Mesothelial cell of epicardium (in vitro differentiated cells): ENCODE results near the gene POLDIP2. TPM values are rescaled to one million over a fixed set of nuclear protein-coding genes. Genes with fewer than 3 reads are reported as not detected.
"Not testable (repeated sequence)": the region's sequence is repeated elsewhere in the genome, so short reads cannot be mapped to it uniquely, and the experiment has no call there.

Experiments
- DNase-seq, 2 experiments: peaks; one replicate each; pipeline ENCODE4 v3.0.0; 2021; ENCODE audit warnings: low spot score in 2 of 2; ENCODE audit not compliant: unreplicated experiment in 2 of 2
- H3K27ac Mint-ChIP-seq: 2 replicates; pipeline ENCODE4 v1.8.0; 2021; ENCODE audit warnings: mixed read lengths
- H3K27me3 Mint-ChIP-seq: 2 replicates; pipeline ENCODE4 v1.8.0; 2021; ENCODE audit warnings: low read depth, mixed read lengths
- H3K36me3 Mint-ChIP-seq: 2 replicates; pipeline ENCODE4 v1.8.0; 2021; ENCODE audit warnings: mixed read lengths
- H3K4me1 Mint-ChIP-seq: 2 replicates; pipeline ENCODE4 v1.8.0; 2021; ENCODE audit warnings: mixed read lengths
- H3K4me3 Mint-ChIP-seq: 2 replicates; pipeline ENCODE4 v1.8.0; 2021; ENCODE audit warnings: mild to moderate bottlenecking, moderate library complexity, mixed read lengths
- H3K9me3 Mint-ChIP-seq: 2 replicates; pipeline ENCODE4 v1.8.0; 2021; ENCODE audit warnings: mixed read lengths
- total RNA-seq: library from RNA; stranded (reverse); gene quantifications from 3 replicates; pipeline ENCODE4 v1.2.1, GENCODE V29; 2021
- TF ChIP-seq, protein P1 (sequence below): fragments of 200-600 bp; sonication (generic); IDR thresholded peaks from one replicate; pipeline ENCODE4 v1.5.0; 2021; ENCODE audit warnings: antibody characterized with exemption; ENCODE audit not compliant: unreplicated experiment

The POLDIP2 gene
- total RNA-seq, 1 donor from 2014 or later, result 60.9 TPM

DNA sequence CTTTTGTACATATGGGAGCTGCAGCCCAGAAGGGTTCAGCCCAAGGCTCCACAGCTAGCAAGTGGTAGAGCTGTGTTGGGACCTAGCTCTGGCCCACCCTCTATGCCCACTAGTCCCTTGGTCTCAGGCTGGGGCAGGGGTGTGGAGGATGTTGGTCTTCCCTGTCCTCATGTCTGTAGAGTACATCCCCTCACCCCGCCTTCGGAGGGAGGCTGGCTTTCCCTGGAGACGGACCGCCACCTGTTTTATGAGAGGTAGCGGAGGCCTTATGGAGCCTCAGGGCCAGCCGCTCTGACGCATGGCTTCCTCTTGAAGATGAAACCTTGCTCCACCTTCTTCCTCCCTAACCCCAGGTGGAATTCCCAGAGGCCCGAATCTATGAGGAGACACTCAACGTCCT is 13.3 kb downstream of the POLDIP2 start:
- Mint-ChIP-seq H3K4me1 (no peaks in the 10 kb centered on the region), H3K27ac (no peak overlapping the region), H3K4me3 (no peak overlapping the region), H3K9me3 (no peaks in the 10 kb centered on the region), H3K27me3 (no peaks in the 10 kb centered on the region), H3K36me3 (peaks cover 23% of the 10 kb centered on the region)
- DNase-seq, result no peak
- TF ChIP-seq, protein P1, sequence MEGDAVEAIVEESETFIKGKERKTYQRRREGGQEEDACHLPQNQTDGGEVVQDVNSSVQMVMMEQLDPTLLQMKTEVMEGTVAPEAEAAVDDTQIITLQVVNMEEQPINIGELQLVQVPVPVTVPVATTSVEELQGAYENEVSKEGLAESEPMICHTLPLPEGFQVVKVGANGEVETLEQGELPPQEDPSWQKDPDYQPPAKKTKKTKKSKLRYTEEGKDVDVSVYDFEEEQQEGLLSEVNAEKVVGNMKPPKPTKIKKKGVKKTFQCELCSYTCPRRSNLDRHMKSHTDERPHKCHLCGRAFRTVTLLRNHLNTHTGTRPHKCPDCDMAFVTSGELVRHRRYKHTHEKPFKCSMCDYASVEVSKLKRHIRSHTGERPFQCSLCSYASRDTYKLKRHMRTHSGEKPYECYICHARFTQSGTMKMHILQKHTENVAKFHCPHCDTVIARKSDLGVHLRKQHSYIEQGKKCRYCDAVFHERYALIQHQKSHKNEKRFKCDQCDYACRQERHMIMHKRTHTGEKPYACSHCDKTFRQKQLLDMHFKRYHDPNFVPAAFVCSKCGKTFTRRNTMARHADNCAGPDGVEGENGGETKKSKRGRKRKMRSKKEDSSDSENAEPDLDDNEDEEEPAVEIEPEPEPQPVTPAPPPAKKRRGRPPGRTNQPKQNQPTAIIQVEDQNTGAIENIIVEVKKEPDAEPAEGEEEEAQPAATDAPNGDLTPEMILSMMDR, result no peak

DNA sequence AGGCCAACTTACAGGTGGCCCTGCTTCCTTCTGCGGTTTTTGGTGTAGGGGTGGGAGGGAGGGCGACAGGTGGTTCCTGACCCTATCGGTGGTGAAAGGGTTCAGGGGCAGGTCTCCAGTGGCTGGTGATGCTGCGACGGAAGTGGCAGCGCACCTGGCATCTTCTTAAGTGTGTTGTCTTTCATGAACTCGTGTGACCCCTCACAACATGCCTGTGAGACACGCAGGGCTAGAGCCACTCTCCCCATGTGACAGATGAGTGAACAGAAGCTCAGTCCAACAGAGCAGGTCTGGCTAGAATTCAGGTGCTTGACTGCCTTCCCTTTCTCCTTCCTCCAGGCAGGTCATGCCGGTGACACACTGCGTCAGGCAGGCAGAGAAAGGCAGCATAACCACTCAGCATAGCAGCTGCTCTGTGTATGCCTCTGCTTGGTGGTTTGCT is 13.8 kb downstream of the POLDIP2 start:
- Mint-ChIP-seq H3K36me3 (peaks cover 19% of the 10 kb centered on the region), H3K9me3 (no peaks in the 10 kb centered on the region), H3K4me1 (no peaks in the 10 kb centered on the region), H3K4me3 (no peak overlapping the region), H3K27ac (no peak overlapping the region), H3K27me3 (no peaks in the 10 kb centered on the region)
- TF ChIP-seq, protein P1, result no peak
- no peak for DNase-seq

DNA sequence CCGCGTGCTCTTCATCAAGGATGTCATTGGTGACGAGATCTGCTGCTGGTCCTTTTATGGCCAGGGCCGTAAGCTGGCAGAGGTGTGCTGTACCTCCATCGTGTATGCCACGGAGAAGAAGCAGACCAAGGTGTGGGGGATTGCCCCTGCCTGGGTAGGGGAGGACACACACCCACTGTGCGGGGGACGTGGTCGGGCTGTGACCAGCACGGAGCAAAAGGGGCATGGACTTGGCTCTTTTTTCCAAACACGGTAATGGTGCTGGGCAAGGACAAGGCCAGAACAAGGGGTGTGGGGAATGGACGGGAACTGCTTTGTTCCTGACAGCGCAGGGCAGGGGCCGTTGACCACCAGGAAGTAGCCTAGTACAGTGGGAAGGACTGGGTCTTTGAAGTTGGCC is 15.0 kb downstream of the POLDIP2 start:
- H3K27ac Mint-ChIP-seq, result no peak overlapping the region
- TF ChIP-seq, protein P1, result no peak
- H3K9me3 Mint-ChIP-seq, result no peaks in the 10 kb centered on the region
- DNase-seq, result no peak
- no peak overlapping the region for H3K4me3 Mint-ChIP-seq
- H3K27me3 Mint-ChIP-seq, result no peaks in the 10 kb centered on the region
- peaks cover 5% of the 10 kb centered on the region for H3K4me1 Mint-ChIP-seq
- H3K36me3 Mint-ChIP-seq, result peaks cover 15% of the 10 kb centered on the region

DNA sequence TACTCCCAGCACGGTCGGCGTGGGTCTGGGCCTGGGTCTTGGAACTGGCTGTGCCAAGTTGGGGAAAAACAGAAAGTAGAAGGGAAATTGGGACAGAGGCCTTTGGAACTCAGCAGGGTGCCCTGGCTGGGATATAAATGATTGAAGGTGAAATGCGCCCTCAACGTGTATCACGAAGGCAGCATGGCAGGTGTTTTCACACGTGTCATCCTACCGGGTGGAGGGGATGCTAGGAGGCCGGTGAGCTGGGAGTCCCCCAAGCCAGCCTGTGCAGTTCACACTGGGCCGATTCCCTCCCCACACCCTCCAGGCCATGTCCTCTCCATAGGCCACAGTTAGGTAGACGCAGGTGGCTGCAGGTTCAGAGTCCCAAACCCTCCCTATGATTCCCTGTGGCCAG is 15.8 kb downstream of the POLDIP2 start:
- no peak for DNase-seq
- Mint-ChIP-seq H3K27me3 (no peaks in the 10 kb centered on the region), H3K4me3 (no peak overlapping the region), H3K9me3 (no peaks in the 10 kb centered on the region), H3K36me3 (peaks cover 9% of the 10 kb centered on the region), H3K27ac (no peak overlapping the region), H3K4me1 (peaks cover 13% of the 10 kb centered on the region)
- TF ChIP-seq, protein P1, result no peak

DNA sequence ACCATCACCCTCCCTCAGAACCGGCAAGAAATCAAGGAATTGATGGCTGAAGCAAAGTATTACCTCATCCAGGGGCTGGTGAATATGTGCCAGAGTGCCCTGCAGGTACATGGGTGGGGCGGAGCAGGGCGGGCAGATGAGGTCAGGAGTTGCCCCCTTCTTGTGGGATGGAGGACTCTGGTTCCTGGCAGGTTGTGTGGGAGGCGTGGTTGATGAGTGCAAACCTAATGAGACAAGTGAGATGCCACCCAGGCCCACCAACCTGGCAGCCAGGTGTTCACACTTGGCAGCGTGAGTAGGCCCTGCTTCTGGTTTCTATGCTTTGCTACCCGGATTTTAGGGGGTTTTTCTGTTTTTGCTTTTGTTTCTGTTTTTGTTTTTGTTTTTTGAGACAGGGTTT is 17.0 kb downstream of the POLDIP2 start:
- no peak overlapping the region for H3K27ac Mint-ChIP-seq
- H3K36me3 Mint-ChIP-seq, result peaks cover 7% of the 10 kb centered on the region
- no peak overlapping the region for H3K4me3 Mint-ChIP-seq
- no peaks in the 10 kb centered on the region for H3K9me3 Mint-ChIP-seq
- H3K4me1 Mint-ChIP-seq, result peaks cover 17% of the 10 kb centered on the region
- DNase-seq, result no peak
- TF ChIP-seq, protein P1, result no peak
- H3K27me3 Mint-ChIP-seq, result no peaks in the 10 kb centered on the region

DNA sequence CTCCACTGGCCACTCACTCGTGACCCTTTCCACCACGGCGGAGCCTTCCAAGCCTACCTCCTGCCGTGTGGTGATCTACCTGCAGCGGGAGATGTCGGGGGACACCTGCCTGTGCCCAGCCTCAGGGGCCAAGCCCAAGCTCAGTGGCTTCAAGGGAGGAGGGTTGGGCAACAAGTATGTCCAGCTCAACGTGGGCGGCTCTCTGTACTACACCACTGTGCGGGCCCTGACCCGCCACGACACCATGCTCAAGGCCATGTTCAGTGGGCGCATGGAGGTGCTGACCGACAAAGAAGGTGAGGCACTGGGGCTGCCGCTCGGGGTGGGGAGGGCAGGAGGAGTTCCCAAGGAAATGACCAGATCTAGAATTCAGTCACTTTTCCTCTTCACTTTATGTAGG is 17.9 kb downstream of the POLDIP2 start:
- Mint-ChIP-seq H3K4me1 (peaks cover 24% of the 10 kb centered on the region), H3K36me3 (peaks cover 7% of the 10 kb centered on the region), H3K4me3 (no peak overlapping the region), H3K9me3 (no peaks in the 10 kb centered on the region), H3K27me3 (no peaks in the 10 kb centered on the region), H3K27ac (no peak overlapping the region)
- TF ChIP-seq, protein P1, result no peak
- no peak for DNase-seq

DNA sequence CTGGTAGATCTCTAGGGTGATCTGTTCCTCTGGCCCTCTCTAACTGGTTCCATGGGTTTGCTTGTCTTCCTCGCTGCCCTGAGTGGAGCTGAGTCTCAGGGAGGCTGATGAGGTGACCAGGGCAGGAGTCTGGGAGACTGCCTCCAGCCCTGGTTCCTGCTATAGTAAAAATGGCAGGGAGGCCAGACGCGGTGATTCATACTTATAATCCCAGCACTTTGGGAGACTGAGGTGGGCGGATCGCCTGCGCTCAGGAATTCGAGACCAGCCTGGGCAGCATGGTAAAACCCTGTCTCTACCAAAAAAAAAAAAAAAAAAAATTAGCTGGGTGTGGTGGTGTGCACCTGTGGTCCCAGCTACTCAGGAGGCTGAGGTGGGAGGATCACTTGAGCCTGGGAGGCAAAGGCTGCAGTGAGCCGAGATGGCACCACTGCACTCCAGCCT is 18.5 kb downstream of the POLDIP2 start:
- peak overlapping the region; percentile 84 for H3K27ac Mint-ChIP-seq

More for the DNA sequence above, 18.5 kb downstream of the POLDIP2 start:
- H3K9me3 Mint-ChIP-seq, H3K36me3 Mint-ChIP-seq, DNase-seq, H3K27me3 Mint-ChIP-seq, H3K4me3 Mint-ChIP-seq: not testable (repeated sequence)
- H3K4me1 Mint-ChIP-seq, result peaks cover 30% of the 10 kb centered on the region
